Vagina (tissue), 2 donors: ENCODE data around the gene DHRSX. TPM values are rescaled to one million over a fixed set of nuclear protein-coding genes. Genes with fewer than 3 reads are reported as not detected.

Experiments
- DNase-seq, 2 donors: peaks; one replicate each; pipeline ENCODE4 v3.0.0-alpha.2; 2017; ENCODE audit errors: extremely low spot score in 2 of 2
- H3K27ac ChIP-seq: fragments of 200-600 bp; sonication (generic); one replicate; pipeline ENCODE4 v1.5.1; 2019
- H3K27me3 ChIP-seq: fragments of 200-600 bp; sonication (generic); one replicate; pipeline ENCODE4 v1.5.1; 2019
- H3K36me3 ChIP-seq, 2 donors: fragments of 200-600 bp; sonication (generic); one replicate each; pipeline ENCODE4 v1.5.1; 2017 to 2019
- H3K4me1 ChIP-seq: fragments of 200-600 bp; sonication (generic); one replicate; pipeline ENCODE4 v1.5.1; 2019
- H3K4me3 ChIP-seq, 2 donors: fragments of 200-600 bp; sonication (generic); 1 replicate in 1 of 2; 2 replicates in 1 of 2; pipeline ENCODE4 v1.5.1; 2016 to 2019
- H3K9me3 ChIP-seq: fragments of 200-600 bp; sonication (generic); one replicate; pipeline ENCODE4 v1.5.1; 2019
- CTCF ChIP-seq, 3 experiments: fragments of 450-650 bp in 2 of 3; fragments of 200-600 bp in 1 of 3; sonication (generic) in 1 of 3; IDR thresholded peaks; one replicate each; pipeline ENCODE4 v1.5.1; 2017 to 2019; ENCODE audit warnings: antibody characterized with exemption in 3 of 3, mild to moderate bottlenecking in 2 of 3, moderate library complexity in 2 of 3
- POLR2A ChIP-seq, 2 donors: fragments of 450-650 bp; IDR thresholded peaks; one replicate each; pipeline ENCODE4 v1.6.1; 2017; ENCODE audit warnings: antibody characterized with exemption in 2 of 2, mild to moderate bottlenecking in 2 of 2, moderate library complexity in 2 of 2
- POLR2AphosphoS5 ChIP-seq, 2 donors: sonication (generic); formaldehyde crosslinking; IDR thresholded peaks; one replicate each; pipeline ENCODE4 v1.9.0; 2017; ENCODE audit warnings: antibody characterized with exemption in 2 of 2, mild to moderate bottlenecking in 2 of 2, low read depth in 1 of 2; ENCODE audit not compliant: insufficient read depth in 1 of 2
- intact Hi-C: fragments of 100-400 bp; cut with DNase I; formaldehyde crosslinking; loops from one replicate; pipeline ENCODE4 v1.15.1; 2023
- total RNA-seq: library from RNA; depleted of rRNA; stranded (reverse); fragments of >200 nt; gene quantifications from one replicate; pipeline ENCODE4 v1.2.3, GENCODE V29; 2016

Gene DHRSX
- total RNA-seq, 1 donor from 2014 or later: 26.0 TPM

GRCh38 chrX:2495595-2495994 is 5.2 kb downstream of the DHRSX start:
- intact Hi-C loops: no loop called here
- Histone ChIP-seq H3K4me1 (peaks cover 31% of the 10 kb centered on the region), H3K4me3 (no peak overlapping the region), H3K27ac (no peak overlapping the region), H3K9me3 (no peaks in the 10 kb centered on the region), H3K27me3 (no peaks in the 10 kb centered on the region), H3K36me3 (no peaks in the 10 kb centered on the region)
- TF ChIP-seq POLR2AphosphoS5 (IDR thresholded peaks at IDR 0.05; ENCODE audit: insufficient read depth in 1 of 2, low read depth in 1 of 2): no peak
- no peak for DNase-seq

- TF ChIP-seq POLR2AphosphoS5 (IDR thresholded peaks at IDR 0.05; ENCODE audit: insufficient read depth in 1 of 2, low read depth in 1 of 2) (no peak), POLR2A (IDR thresholded peaks at IDR 0.05) (no peak), CTCF (IDR thresholded peaks at IDR 0.05) (no peak)
- no peak for DNase-seq
- intact Hi-C loops: no loop called here
- Histone ChIP-seq H3K27me3 (no peaks in the 10 kb centered on the region), H3K4me1 (peaks cover 8% of the 10 kb centered on the region), H3K4me3 (no peak overlapping the region), H3K36me3 (peaks cover 0 to 28% of the 10 kb centered on the region in 2 donors), H3K27ac (no peak overlapping the region), H3K9me3 (no peaks in the 10 kb centered on the region)
These were observed 8.1 kb downstream of the DHRSX start for GRCh38 chrX:2492531-2493218.

- Histone ChIP-seq H3K27ac (no peak overlapping the region), H3K27me3 (no peaks in the 10 kb centered on the region), H3K4me3 (no peak overlapping the region), H3K36me3 (peaks cover 0 to 28% of the 10 kb centered on the region in 2 donors), H3K9me3 (no peaks in the 10 kb centered on the region), H3K4me1 (peaks cover 13% of the 10 kb centered on the region)
- TF ChIP-seq POLR2AphosphoS5 (IDR thresholded peaks at IDR 0.05; ENCODE audit: insufficient read depth in 1 of 2, low read depth in 1 of 2) (no peak), POLR2A (IDR thresholded peaks at IDR 0.05) (no peak), CTCF (IDR thresholded peaks at IDR 0.05) (no peak)
- no peak for DNase-seq
- intact Hi-C loops: no loop called here
These were observed 10.1 kb downstream of the DHRSX start for GRCh38 chrX:2490634-2491033.

GRCh38 chrX:2489446-2490445 is 11.0 kb downstream of the DHRSX start:
- no peak overlapping the region for H3K27ac ChIP-seq

More at GRCh38 chrX:2489446-2490445, 11.0 kb downstream of the DHRSX start:
- Histone ChIP-seq H3K36me3 (peaks cover 0 to 28% of the 10 kb centered on the region in 2 donors), H3K4me1 (peaks cover 19% of the 10 kb centered on the region), H3K4me3 (no peak overlapping the region), H3K27me3 (no peaks in the 10 kb centered on the region), H3K9me3 (no peaks in the 10 kb centered on the region)
- TF ChIP-seq CTCF (IDR thresholded peaks at IDR 0.05) (no peak), POLR2AphosphoS5 (IDR thresholded peaks at IDR 0.05; ENCODE audit: insufficient read depth in 1 of 2, low read depth in 1 of 2) (no peak), POLR2A (IDR thresholded peaks at IDR 0.05) (no peak)
- intact Hi-C loops: no loop called here
- no peak for DNase-seq
